Measurements from ENCODE around the gene CELF3. TPM values are rescaled to one million over a fixed set of nuclear protein-coding genes. Genes with fewer than 3 reads are reported as not detected.

Gene CELF3
- total and polyA plus RNA-seq, 2 experiments from 2014 or later = not detected

- Histone ChIP-seq H3K36me3 (ENCODE audit: low read depth) (no peaks in the 10 kb centered on the region), H3K4me3 (no peak overlapping the region), H4K20me1 (ENCODE audit: insufficient read depth) (no peaks in the 10 kb centered on the region), H2AFZ (no peak overlapping the region), H3K27ac (no peak overlapping the region), H3F3A (ENCODE audit: insufficient read depth) (no peaks in the 10 kb centered on the region), H3K27me3 (replicated peaks; ENCODE audit: insufficient read depth) (peaks cover 32% of the 10 kb centered on the region), H3K4me1 (ENCODE audit: insufficient read depth) (no peaks in the 10 kb centered on the region), H3K9ac (no peak overlapping the region), H3K9me2 (ENCODE audit: insufficient read depth) (no peaks in the 10 kb centered on the region), H3K4me2 (ENCODE audit: unreplicated experiment) (no peak overlapping the region), H3K9me3 (ENCODE audit: low read depth) (no peaks in the 10 kb centered on the region), H3K79me2 (ENCODE audit: insufficient read depth) (no peaks in the 10 kb centered on the region)
- WGBS, 2 experiments (ENCODE audit: low coverage in 1 of 2, low lambda C conversion rate in 2 of 2, missing lambda C conversion rate in 2 of 2) = 58 to 59% methylated on average over 3 of the region's 3 CpGs
- in situ Hi-C loops (cut with MboI) = no loop called here
- DNase-seq = no peak
- no peak for TF ChIP-seq EZH2phosphoT487 (IDR thresholded peaks at IDR 0.05; ENCODE audit: insufficient read depth, low read depth)
- TF ChIP-seq EZH2 (IDR thresholded peaks at IDR 0.05; ENCODE audit: insufficient read depth, poor library complexity, severe bottlenecking) = no peak
Measured at GRCh38 chr1:151723726-151724370, 7.2 kb upstream of the CELF3 start.

DNA sequence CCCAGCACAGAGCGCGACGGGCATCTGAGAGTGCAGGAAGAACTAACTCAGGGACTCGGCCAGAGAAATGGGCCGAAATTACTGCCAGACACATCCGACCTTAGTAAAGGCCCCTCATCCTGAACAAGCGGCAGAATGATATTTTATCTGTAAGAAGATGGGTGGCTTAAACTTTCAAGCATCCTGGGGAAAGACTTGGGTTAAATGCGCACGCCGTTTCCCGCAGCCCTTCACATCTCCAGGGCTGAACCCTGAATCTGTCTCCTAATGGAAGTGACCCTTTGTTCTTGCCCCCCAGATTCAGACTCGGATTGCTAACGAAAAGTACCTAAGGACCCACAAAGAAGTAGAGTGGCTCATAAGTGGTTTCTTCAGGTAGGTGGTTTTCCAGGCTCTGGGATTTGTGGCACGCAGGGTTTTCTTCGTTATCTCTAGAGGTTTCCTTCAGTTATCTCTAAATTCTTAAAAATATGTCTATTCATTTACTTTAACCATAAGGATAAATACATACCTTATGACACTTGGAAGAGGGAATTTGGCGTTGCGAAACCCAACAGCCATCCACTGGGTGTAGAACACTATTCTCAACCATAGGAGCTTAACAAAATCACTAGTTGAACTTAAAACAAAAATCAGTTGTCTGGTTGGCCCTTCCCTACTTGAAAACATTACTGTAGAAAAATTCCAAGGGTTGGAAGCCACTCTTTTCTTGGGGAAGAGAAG, 5.3 kb upstream of the CELF3 start:
- Histone ChIP-seq H3F3A (ENCODE audit: insufficient read depth) (no peaks in the 10 kb centered on the region), H4K20me1 (ENCODE audit: insufficient read depth) (no peaks in the 10 kb centered on the region), H2AFZ (peak overlapping the region; percentile 73; the same call in 1 of the 2 replicates), H3K27ac (no peak overlapping the region), H3K9me2 (ENCODE audit: insufficient read depth) (no peaks in the 10 kb centered on the region), H3K9me3 (ENCODE audit: low read depth) (no peaks in the 10 kb centered on the region), H3K4me2 (ENCODE audit: unreplicated experiment) (peak overlapping the region; percentile 88), H3K79me2 (ENCODE audit: insufficient read depth) (no peaks in the 10 kb centered on the region), H3K36me3 (ENCODE audit: low read depth) (no peaks in the 10 kb centered on the region), H3K4me1 (ENCODE audit: insufficient read depth) (no peaks in the 10 kb centered on the region), H3K4me3 (peak overlapping the region; percentile 70), H3K9ac (0 out of 2 replicates have a peak overlapping the region, but pooled peaks have one; percentile 31), H3K27me3 (replicated peaks; ENCODE audit: insufficient read depth) (peaks cover 49% of the 10 kb centered on the region)
- whole genome bisulfite sequencing, 2 experiments (ENCODE audit: low coverage in 1 of 2, low lambda C conversion rate in 2 of 2, missing lambda C conversion rate in 2 of 2) = 38 to 43% methylated on average over 17 of the region's 17 CpGs
- no peak for TF ChIP-seq EZH2 (IDR thresholded peaks at IDR 0.05; ENCODE audit: insufficient read depth, poor library complexity, severe bottlenecking)
- no peak for TF ChIP-seq EZH2phosphoT487 (IDR thresholded peaks at IDR 0.05; ENCODE audit: insufficient read depth, low read depth)
- no peak for DNase-seq
- in situ Hi-C loops (cut with MboI) = no loop called here

DNA sequence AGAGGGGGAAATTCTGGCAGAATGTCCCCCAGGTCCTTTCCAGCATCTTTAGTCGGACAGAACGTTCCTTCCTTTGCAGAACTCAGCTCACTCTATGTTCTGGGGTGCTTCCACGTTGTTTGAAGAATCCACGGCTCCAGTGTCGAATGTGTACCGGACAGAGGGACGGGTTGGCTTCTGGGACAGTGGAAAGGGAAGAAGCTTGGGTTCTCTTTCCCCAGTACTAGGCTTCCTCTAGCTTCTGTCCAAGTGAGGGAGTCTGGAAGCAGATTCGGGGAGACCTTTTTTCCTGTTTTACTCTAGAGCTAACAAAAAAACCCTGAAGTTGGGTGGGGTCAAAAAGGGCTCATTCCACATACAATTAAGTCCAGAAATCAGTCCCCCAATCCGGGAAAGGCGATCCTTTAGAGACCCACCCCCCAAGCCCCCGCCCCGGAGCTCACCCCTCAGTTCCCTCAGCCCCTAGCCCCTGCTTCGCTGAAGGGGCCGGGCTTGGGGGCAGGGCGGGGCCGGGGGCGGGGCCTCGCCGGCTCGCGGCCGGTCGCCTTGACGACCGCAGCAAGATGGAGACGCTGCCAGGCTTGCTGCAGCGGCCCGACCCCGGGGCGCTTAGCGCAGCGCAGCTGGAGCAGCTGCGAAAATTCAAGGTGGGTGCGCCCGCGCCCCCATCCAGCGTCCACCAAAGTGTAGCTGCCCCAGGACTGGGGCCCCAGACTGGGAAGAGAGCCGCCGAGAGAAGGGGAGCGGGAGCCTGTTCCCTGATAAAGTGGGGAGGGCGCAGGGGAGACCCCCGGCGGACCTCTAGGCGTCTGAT, 4.6 kb upstream of the CELF3 start, which contains the start of gene RIIAD1:
TSS of gene RIIAD1 (plus strand) at position 549 of the 814 bp plus-strand sequence. CDS start at position 564, 15 bp downstream.
- Histone ChIP-seq H3K4me1 (ENCODE audit: insufficient read depth) (no peaks in the 10 kb centered on the region), H3K9me2 (ENCODE audit: insufficient read depth) (no peaks in the 10 kb centered on the region), H3K27me3 (replicated peaks; ENCODE audit: insufficient read depth) (peaks cover 49% of the 10 kb centered on the region), H3K27ac (no peak within 1 kb of the TSS), H4K20me1 (ENCODE audit: insufficient read depth) (no peaks in the 10 kb centered on the region), H3K9me3 (ENCODE audit: low read depth) (no peaks in the 10 kb centered on the region), H3K79me2 (ENCODE audit: insufficient read depth) (no peaks in the 10 kb centered on the region), H3K36me3 (ENCODE audit: low read depth) (no peaks in the 10 kb centered on the region), H3K4me2 (ENCODE audit: unreplicated experiment) (peak within 1 kb of the TSS; percentile 88), H3K4me3 (peak within 1 kb of the TSS; percentile 70), H2AFZ (peak within 1 kb of the TSS; percentile 73), H3K9ac (0 out of 2 replicates have a peak within 1 kb of the TSS, but pooled peaks have one; percentile 31), H3F3A (ENCODE audit: insufficient read depth) (no peaks in the 10 kb centered on the region)
- peak; percentile 61 for DNase-seq
- in situ Hi-C loops (cut with MboI) = no loop called here
- WGBS, 2 experiments (ENCODE audit: low coverage in 1 of 2, low lambda C conversion rate in 2 of 2, missing lambda C conversion rate in 2 of 2) = 3 to 4% methylated on average over 18 to 44 of the region's 44 CpGs
- no peak for TF ChIP-seq EZH2phosphoT487 (IDR thresholded peaks at IDR 0.05; ENCODE audit: insufficient read depth, low read depth)
- TF ChIP-seq EZH2 (IDR thresholded peaks at IDR 0.05; ENCODE audit: insufficient read depth, poor library complexity, severe bottlenecking) = no peak

DNA sequence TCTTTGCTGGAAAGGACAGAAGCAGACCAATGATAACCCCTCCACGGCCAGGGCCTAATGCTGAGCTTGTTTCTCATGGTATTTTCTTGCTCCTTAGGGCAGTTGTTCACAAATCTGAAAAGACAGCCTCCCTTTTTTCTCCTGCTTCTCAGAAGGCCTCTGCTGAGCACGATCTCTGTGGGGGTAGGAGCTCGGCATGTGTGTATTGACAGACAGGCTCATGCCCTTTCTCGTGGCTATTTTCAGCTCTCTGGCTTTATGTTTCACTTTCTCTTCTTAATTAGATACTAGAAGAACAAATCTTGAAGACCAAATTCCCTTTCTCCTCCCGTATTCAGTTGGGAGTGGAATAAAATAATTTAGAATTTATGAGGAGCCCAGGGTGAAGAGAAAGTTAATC, 4.0 kb upstream of the CELF3 start:
- no peaks in the 10 kb centered on the region for H3K79me2 ChIP-seq (ENCODE audit: insufficient read depth)
- H2AFZ ChIP-seq = peak overlapping the region; percentile 58
- no peaks in the 10 kb centered on the region for H3K36me3 ChIP-seq (ENCODE audit: low read depth)
- no peak overlapping the region for H3K27ac ChIP-seq
- H3K9ac ChIP-seq = no peak overlapping the region
- H3K4me2 ChIP-seq (ENCODE audit: unreplicated experiment) = peak overlapping the region; percentile 88
- peaks cover 52% of the 10 kb centered on the region for H3K27me3 ChIP-seq (replicated peaks; ENCODE audit: insufficient read depth)
- DNase-seq = peak; percentile 18
- H4K20me1 ChIP-seq (ENCODE audit: insufficient read depth) = no peaks in the 10 kb centered on the region
- in situ Hi-C loops (cut with MboI) = no loop called here
- WGBS, 2 experiments (ENCODE audit: low coverage in 1 of 2, low lambda C conversion rate in 2 of 2, missing lambda C conversion rate in 2 of 2) = 18 to 26% methylated on average over 5 of the region's 5 CpGs
- H3K4me1 ChIP-seq (ENCODE audit: insufficient read depth) = no peaks in the 10 kb centered on the region
- H3K9me2 ChIP-seq (ENCODE audit: insufficient read depth) = no peaks in the 10 kb centered on the region
- no peaks in the 10 kb centered on the region for H3K9me3 ChIP-seq (ENCODE audit: low read depth)
- H3F3A ChIP-seq (ENCODE audit: insufficient read depth) = no peaks in the 10 kb centered on the region
- peak overlapping the region; percentile 70 for H3K4me3 ChIP-seq
- TF ChIP-seq EZH2phosphoT487 (IDR thresholded peaks at IDR 0.05; ENCODE audit: insufficient read depth, low read depth) (no peak), EZH2 (IDR thresholded peaks at IDR 0.05; ENCODE audit: insufficient read depth, poor library complexity, severe bottlenecking) (no peak)
